Prostate gland (tissue), 2 donors: ENCODE results near the gene FAM240B.

Experiments used
- POLR2A ChIP-seq: fragments of 450-650 bp; IDR thresholded peaks from one replicate; pipeline ENCODE4 v1.6.1; 2016; ENCODE audit warnings: antibody characterized with exemption, mild to moderate bottlenecking
- POLR2AphosphoS5 ChIP-seq: sonication (generic); formaldehyde crosslinking; IDR thresholded peaks from one replicate; pipeline ENCODE4 v1.6.1; 2017; ENCODE audit warnings: antibody characterized with exemption
- TF ChIP-seq, protein P1 (sequence below), 4 experiments: fragments of 200-600 bp in 2 of 4; fragments of 450-650 bp in 2 of 4; sonication (generic) in 2 of 4; IDR thresholded peaks; 1 replicate in 3 of 4; 2 replicates in 1 of 4; pipeline ENCODE4 v1.5.1; 2016 to 2019; ENCODE audit warnings: antibody characterized with exemption in 4 of 4, mild to moderate bottlenecking in 2 of 4, moderate library complexity in 2 of 4

DNA sequence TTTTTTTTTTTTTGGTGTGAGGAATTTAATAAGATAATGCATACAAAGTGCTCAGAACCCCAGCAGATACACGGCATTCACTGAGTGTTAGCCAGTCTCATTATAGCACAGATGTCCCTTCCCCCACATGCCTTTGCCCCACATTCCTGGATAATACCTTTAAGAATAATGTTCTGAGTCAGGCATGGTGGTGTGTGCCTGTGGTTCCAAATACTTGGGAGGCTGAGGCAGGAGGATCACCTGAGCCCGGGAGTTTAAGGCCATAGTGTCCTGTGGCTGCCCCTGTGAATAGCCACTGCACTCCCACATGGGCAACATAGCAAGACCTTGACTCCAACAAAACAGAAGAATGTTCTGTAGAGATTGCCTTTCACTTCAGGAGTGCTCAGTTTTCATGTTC is 75.3 kb downstream of the FAM240B start:
- TF ChIP-seq, protein P1, sequence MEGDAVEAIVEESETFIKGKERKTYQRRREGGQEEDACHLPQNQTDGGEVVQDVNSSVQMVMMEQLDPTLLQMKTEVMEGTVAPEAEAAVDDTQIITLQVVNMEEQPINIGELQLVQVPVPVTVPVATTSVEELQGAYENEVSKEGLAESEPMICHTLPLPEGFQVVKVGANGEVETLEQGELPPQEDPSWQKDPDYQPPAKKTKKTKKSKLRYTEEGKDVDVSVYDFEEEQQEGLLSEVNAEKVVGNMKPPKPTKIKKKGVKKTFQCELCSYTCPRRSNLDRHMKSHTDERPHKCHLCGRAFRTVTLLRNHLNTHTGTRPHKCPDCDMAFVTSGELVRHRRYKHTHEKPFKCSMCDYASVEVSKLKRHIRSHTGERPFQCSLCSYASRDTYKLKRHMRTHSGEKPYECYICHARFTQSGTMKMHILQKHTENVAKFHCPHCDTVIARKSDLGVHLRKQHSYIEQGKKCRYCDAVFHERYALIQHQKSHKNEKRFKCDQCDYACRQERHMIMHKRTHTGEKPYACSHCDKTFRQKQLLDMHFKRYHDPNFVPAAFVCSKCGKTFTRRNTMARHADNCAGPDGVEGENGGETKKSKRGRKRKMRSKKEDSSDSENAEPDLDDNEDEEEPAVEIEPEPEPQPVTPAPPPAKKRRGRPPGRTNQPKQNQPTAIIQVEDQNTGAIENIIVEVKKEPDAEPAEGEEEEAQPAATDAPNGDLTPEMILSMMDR (IDR thresholded peaks at IDR 0.05): no peak
- no peak for TF ChIP-seq POLR2A
- TF ChIP-seq POLR2AphosphoS5: no peak
